RWPE2 (cell line): ENCODE measurements around the gene CA10.

Experiments used
- ATAC-seq: fragments of 200-7000 bp; cut with Tn5 transposase; 3 replicates; pipeline ENCODE4 v1.9.1; 2021; ENCODE audit warnings: low read depth
- DNase-seq: peaks from one replicate; pipeline ENCODE4 v3.0.0-alpha.2; 2020; ENCODE audit warnings: low spot score
- H3K27ac ChIP-seq: fragments of 450-650 bp; 2 replicates; pipeline ENCODE4 v1.5.1; 2017; ENCODE audit warnings: mild to moderate bottlenecking; ENCODE audit not compliant: poor library complexity, severe bottlenecking
- H3K27me3 ChIP-seq: fragments of 250-450 bp; sonication (Bioruptor Pico); 2 replicates; pipeline ENCODE4 v1.5.1; 2021; ENCODE audit warnings: mild to moderate bottlenecking, moderate library complexity; ENCODE audit not compliant: insufficient read depth, poor library complexity, severe bottlenecking
- H3K36me3 ChIP-seq: fragments of 250-450 bp; sonication (Bioruptor Pico); 2 replicates; pipeline ENCODE4 v1.5.1; 2020; ENCODE audit warnings: low read depth, mild to moderate bottlenecking, moderate library complexity
- H3K4me1 ChIP-seq: fragments of 250-450 bp; sonication (Bioruptor Pico); 2 replicates; pipeline ENCODE4 v1.5.1; 2021; ENCODE audit warnings: mild to moderate bottlenecking, moderate library complexity; ENCODE audit not compliant: insufficient read depth, poor library complexity, severe bottlenecking
- H3K4me3 ChIP-seq: fragments of 250-450 bp; sonication (Bioruptor Pico); 2 replicates; pipeline ENCODE4 v1.5.1; 2021; ENCODE audit warnings: mild to moderate bottlenecking, moderate library complexity; ENCODE audit not compliant: severe bottlenecking
- H3K9me3 ChIP-seq: fragments of 250-450 bp; sonication (Bioruptor Pico); 2 replicates; pipeline ENCODE4 v1.5.1; 2021; ENCODE audit warnings: mild to moderate bottlenecking, moderate library complexity; ENCODE audit not compliant: severe bottlenecking
- TF ChIP-seq, protein P1 (sequence below): fragments of 450-650 bp; IDR thresholded peaks from one replicate; pipeline ENCODE4 v1.5.1; 2017; ENCODE audit warnings: mild to moderate bottlenecking, moderate library complexity; ENCODE audit not compliant: poor library complexity, severe bottlenecking

CA10 gene

DNA sequence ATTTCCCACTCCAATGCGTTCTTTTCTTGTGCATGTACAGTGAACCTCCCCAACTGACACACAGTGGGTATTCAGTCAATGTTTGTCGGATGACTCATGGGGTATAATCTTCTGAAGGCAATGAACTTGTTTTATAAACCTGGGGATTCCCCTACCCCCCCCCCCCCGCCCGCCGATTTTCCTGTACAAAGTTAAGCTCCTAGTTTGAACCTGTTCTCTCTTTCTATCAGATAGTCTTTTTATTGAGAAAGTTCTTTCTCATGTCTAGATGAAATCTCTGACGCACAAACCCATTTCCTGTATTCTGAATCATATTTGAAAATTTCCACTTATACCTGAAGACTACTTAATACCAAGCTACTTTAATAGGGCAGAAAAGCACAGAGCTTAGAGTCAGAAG is 338.3 kb downstream of the CA10 start:
- TF ChIP-seq, protein P1, sequence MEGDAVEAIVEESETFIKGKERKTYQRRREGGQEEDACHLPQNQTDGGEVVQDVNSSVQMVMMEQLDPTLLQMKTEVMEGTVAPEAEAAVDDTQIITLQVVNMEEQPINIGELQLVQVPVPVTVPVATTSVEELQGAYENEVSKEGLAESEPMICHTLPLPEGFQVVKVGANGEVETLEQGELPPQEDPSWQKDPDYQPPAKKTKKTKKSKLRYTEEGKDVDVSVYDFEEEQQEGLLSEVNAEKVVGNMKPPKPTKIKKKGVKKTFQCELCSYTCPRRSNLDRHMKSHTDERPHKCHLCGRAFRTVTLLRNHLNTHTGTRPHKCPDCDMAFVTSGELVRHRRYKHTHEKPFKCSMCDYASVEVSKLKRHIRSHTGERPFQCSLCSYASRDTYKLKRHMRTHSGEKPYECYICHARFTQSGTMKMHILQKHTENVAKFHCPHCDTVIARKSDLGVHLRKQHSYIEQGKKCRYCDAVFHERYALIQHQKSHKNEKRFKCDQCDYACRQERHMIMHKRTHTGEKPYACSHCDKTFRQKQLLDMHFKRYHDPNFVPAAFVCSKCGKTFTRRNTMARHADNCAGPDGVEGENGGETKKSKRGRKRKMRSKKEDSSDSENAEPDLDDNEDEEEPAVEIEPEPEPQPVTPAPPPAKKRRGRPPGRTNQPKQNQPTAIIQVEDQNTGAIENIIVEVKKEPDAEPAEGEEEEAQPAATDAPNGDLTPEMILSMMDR, result no peak
- peaks cover 7% of the 10 kb centered on the region for H3K4me1 ChIP-seq
- H3K4me3 ChIP-seq, result no peak overlapping the region
- H3K9me3 ChIP-seq, result no peaks in the 10 kb centered on the region
- H3K27me3 ChIP-seq, result no peaks in the 10 kb centered on the region
- ATAC-seq (peak; percentile 82), DNase-seq (no peak)
- H3K27ac ChIP-seq, result peak overlapping the region; percentile 40
- no peaks in the 10 kb centered on the region for H3K36me3 ChIP-seq

DNA sequence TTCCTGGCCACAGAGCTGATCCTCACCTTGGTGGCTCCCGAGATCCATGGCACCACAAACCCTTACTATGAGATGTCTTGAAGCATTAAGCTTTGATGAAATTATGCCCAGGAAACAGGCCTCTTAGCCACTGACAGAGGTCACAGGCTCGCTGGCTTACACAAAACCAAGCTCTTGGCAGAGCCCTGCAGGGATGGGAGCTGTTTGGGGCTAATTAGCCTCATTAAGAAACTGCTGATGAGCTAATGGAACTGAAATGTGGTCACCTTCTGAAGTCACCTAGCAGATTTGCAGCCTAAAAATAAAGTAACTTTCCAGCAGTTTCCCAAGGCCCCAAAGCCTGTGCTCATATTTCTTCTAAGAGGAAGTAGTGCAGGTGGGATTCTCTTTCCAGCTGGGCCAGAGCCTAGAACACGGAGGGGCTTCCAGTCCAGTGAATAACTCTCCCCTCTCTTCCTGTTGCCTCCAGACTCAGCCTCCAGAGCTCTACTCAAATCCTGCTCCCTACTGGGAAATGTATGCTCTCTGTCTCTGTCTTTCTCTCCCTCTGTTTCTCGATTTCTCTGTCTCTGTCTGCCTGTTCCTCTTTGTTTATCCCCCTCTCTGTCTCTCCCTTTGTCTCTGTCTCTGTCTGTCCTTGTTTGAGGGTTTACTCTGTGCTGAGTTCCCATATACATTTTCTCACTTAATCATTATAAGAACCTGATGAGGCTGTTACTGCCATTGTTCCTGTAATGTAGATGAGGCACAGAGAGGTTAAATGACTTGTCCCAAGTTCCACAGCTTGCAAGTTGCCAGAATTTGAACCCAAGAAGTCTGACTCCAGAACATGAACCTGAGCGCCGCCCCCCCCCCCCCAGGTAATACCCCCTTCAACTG is 338.9 kb downstream of the CA10 start:
- no peaks in the 10 kb centered on the region for H3K27me3 ChIP-seq
- DNase-seq (no peak), ATAC-seq (no peak)
- no peaks in the 10 kb centered on the region for H3K9me3 ChIP-seq
- TF ChIP-seq, protein P1, result no peak
- no peaks in the 10 kb centered on the region for H3K36me3 ChIP-seq
- peak overlapping the region; percentile 21 for H3K27ac ChIP-seq
- no peak overlapping the region for H3K4me3 ChIP-seq
- H3K4me1 ChIP-seq, result peaks cover 7% of the 10 kb centered on the region

DNA sequence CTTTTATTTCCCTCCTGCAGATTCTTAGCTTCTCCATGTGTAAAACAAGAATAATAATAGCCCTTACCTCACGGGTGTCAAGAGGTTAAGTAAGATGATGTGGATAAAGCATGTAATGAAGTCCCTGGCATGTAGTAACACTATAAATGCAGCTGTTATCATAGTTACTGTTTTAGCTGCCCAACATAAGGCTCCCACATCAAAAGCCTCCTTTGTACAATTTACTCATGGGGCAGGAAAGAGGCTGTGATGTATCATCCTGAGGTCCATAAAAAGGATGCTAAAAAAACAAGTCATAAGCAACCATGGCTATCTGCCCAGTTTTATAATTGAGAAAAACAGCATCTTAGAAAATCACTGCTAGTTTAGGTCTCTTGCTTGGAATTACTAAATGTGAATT is 339.7 kb downstream of the CA10 start:
- peaks cover 7% of the 10 kb centered on the region for H3K4me1 ChIP-seq
- H3K36me3 ChIP-seq, result no peaks in the 10 kb centered on the region
- H3K27me3 ChIP-seq, result no peaks in the 10 kb centered on the region
- DNase-seq, result no peak
- H3K4me3 ChIP-seq, result no peak overlapping the region
- H3K9me3 ChIP-seq, result no peaks in the 10 kb centered on the region
- peak overlapping the region; percentile 21 for H3K27ac ChIP-seq
- TF ChIP-seq, protein P1, result no peak
- peak; percentile 55; the same call in 2 of the 3 replicates for ATAC-seq

DNA sequence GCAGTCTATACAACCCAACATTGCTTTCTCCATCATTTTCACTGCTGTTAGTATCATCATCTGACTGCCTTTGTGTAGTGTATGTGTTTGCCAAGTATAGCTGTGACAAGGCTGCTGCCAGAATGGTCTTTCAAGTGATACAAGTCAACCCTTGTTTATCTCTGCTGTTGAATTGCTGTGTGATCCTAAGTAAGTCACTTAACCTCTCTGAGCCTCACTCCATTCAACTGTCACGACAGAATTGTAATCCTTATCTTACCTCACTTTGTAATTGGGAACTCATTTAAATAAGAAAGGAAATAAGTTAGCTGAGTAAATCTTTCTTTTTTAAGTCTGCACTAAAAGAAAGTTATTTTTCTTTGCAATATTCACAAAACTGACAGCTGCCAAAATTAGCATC is 340.6 kb downstream of the CA10 start:
- no peaks in the 10 kb centered on the region for H3K36me3 ChIP-seq
- ATAC-seq (no peak), DNase-seq (no peak)
- peaks cover 7% of the 10 kb centered on the region for H3K4me1 ChIP-seq
- no peak overlapping the region for H3K4me3 ChIP-seq
- no peak overlapping the region for H3K27ac ChIP-seq
- H3K27me3 ChIP-seq, result no peaks in the 10 kb centered on the region
- TF ChIP-seq, protein P1, result no peak
- H3K9me3 ChIP-seq, result no peaks in the 10 kb centered on the region

DNA sequence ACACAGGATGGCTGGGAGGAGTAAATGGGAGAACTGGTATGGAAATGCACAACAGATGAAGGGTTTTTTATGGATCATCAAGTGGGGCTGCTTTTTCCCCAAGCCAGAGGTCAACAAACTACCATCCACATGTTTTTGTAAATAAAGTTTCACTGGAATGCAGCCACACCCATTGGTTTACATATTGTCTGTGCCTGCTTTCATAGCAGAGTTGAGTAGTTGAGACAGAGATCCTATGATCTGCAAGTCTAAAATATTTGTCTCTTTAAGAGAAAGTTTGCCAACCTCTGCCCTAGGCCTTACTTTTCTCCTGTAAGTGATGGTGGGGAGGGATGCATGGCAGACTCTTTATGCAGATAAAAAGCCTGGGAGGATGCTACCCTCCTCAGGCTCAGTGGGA is 341.4 kb downstream of the CA10 start:
- no peaks in the 10 kb centered on the region for H3K36me3 ChIP-seq
- peaks cover 7% of the 10 kb centered on the region for H3K4me1 ChIP-seq
- no peaks in the 10 kb centered on the region for H3K9me3 ChIP-seq
- no peak overlapping the region for H3K27ac ChIP-seq
- TF ChIP-seq, protein P1, result no peak
- no peak overlapping the region for H3K4me3 ChIP-seq
- H3K27me3 ChIP-seq, result no peaks in the 10 kb centered on the region
- DNase-seq (no peak), ATAC-seq (no peak)
